Stimulated activated CD8-positive, alpha-beta memory T cell treated with anti-CD3 and anti-CD28 coated beads, Interleukin-7, amount 100 ng/mL, for 1 hour (primary cell): ENCODE results near the gene MKNK1.

Experiments used
- DNase-seq, 2 donors: peaks; one replicate each; pipeline ENCODE4 v3.0.0-alpha.2; 2020; ENCODE audit warnings: low read depth in 2 of 2

The MKNK1 gene

DNA sequence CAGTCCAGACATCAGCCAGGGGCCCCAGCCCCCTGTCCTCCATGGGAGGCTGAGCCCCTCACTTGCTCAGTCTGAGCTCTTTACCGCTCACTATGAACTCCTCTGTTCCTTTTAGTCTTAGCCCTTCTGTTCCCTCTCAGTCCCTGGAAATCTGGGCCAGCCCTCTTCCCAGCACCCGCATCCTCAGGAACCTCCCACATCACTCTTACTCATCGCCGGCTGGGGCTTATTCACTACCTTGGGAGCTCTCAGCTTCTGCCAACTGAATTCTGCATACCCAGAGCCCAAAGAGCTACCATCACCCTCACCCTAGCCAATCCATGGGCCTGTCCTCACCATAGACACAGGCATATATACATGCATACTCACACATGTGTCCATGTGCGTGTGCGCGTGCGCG is 64.1 kb downstream of the MKNK1 start:
- DNase-seq = no peak

DNA sequence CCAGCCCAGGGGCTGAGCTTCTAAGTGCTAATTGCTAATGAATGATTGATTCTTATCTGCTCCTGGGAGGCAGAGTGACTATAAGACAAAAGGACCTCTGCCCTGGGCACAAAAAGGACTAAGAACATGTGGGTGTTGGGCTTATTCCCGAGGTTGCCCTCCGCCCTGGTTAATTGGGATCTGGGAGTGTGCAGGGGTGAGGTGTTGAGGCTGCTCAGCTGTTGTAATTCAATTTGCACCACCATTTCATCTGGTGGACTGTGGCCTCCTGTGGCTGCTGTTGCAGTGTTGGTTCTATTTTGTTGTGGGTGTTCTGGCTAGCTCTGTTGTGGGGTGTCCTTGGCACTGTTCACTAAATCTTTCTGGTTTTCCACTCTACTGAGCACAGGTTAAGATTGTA is 65.9 kb downstream of the MKNK1 start:
- no peak for DNase-seq

DNA sequence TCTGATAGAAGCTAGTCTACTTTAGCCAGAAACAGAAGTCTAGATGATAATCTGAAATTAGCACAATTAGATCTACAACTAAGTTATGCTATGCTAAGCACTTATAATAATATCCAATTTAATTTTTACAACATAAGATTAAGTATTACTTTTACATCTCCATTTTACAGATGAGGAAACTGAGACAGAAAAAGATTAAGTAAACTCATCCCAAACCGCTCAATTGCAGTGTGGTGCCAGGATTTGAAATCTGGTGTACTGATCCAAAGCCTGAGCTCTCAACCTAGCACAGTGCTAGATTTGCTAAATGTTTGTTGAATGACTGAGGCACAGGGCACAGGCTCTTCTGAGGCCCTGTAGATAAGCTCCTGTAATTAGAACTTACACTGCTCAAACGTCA is 66.4 kb downstream of the MKNK1 start:
- no peak for DNase-seq

GRCh38 chr1:46536527-46536926 is 67.5 kb downstream of the MKNK1 start:
- DNase-seq = no peak

DNA sequence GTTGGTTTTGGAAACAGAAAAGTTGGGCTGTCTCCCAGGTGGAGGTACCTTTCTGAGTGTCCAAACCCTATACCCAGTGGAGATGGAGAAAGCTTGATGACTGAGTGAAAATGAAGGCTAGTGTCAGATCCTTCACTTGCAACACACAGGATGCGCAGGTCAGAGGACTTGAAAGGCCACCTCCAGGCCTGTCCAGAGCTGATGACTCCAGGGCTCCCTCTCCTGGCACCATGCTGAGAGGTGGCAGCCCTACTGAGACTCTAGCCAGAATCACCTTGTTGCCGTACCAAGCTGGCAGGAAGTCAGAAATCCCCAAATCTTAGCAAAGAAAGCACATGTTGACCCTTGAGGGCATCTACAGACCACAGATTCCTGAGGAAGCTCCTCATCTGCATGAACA is 69.0 kb downstream of the MKNK1 start:
- no peak for DNase-seq

- peak; percentile 21 to 28 for DNase-seq
Measured at GRCh38 chr1:46533179-46533864, 70.7 kb downstream of the MKNK1 start.

GRCh38 chr1:46532498-46533178 is 71.4 kb downstream of the MKNK1 start:
- peak; percentile 50 to 52 for DNase-seq

DNA sequence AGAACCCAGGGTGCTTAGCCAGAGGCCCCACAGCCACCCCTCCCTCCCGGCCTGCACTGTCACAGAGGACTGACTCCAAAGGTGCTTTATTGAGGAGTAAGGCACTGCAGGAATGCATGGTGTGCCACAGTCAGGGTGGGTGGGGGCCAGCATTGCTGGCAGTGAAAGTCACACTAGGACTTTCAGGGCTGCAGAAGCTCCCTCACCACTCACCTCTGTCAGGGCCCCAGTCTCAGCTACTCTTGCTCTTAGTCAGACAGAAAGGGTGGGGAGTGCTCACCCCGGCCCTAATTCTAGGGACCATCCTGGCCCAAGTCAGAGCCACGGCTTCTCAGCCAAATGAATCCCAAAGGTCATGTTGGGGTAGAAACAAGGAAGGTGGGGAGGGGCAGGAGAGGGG is 72.0 kb downstream of the MKNK1 start:
- no peak for DNase-seq

GRCh38 chr1:46530791-46531409 is 73.2 kb downstream of the MKNK1 start:
- DNase-seq = no peak

- DNase-seq = no peak
Measured at GRCh38 chr1:46530311-46530710, 73.8 kb downstream of the MKNK1 start.

DNA sequence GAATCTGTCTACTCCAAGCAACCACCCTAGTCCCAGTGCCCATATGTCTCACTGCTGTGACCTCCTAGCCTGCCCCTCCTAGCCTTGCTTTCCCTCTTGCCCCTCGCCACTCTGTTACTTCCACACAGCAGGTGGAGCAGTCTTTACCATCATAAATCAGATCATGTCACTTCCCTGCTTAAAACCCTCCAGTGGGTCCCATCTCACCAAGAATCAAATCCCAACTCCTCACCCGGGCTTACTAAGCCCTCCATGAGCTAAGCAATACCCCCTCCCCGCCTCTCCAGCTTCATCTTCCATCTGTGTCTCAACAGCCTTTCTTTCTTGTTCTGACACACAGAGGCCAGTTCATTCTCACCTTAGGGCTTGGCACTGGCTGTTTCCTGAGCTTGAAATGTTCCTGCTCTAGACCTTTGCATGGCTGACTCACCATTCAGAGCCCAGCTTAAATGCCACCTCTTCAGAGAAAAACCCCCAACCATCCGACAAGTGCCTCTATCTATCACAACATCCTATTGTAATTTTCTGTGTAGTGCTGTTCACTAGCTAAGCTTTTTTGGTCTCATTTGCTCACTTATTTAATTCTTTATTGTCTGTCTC is 74.9 kb downstream of the MKNK1 start:
- DNase-seq = no peak

DNA sequence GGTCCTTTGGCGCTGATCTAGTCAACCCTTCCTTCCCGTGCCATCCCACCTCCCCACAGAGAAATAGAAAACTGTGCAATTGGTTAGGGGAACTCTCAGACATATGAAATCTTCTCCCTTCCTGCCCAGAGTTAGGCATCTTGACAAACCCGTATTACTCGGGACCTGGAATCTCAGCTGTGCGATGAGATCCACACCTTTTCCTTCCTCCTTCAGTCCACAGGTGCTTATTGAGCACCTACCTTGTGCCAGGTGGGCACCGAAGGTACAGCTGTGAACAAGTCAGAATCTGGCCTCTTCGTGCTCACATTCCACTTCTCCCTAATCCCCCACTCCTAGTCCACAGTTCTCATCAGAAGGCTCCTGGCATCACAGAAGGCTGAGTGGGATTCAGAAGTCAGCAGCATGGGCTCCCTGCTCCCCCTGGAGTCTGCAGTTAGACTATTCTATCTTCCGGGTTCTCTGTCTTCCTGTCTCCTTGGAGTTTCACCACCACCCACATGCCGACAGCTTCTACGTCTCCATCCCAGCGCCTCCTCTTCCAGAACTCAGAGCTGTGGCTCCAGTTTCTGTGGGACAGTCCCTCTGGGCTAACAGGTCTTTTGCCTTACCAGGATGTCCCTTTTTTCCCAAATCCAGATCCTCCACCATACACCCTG is 75.6 kb downstream of the MKNK1 start:
- no peak for DNase-seq

DNA sequence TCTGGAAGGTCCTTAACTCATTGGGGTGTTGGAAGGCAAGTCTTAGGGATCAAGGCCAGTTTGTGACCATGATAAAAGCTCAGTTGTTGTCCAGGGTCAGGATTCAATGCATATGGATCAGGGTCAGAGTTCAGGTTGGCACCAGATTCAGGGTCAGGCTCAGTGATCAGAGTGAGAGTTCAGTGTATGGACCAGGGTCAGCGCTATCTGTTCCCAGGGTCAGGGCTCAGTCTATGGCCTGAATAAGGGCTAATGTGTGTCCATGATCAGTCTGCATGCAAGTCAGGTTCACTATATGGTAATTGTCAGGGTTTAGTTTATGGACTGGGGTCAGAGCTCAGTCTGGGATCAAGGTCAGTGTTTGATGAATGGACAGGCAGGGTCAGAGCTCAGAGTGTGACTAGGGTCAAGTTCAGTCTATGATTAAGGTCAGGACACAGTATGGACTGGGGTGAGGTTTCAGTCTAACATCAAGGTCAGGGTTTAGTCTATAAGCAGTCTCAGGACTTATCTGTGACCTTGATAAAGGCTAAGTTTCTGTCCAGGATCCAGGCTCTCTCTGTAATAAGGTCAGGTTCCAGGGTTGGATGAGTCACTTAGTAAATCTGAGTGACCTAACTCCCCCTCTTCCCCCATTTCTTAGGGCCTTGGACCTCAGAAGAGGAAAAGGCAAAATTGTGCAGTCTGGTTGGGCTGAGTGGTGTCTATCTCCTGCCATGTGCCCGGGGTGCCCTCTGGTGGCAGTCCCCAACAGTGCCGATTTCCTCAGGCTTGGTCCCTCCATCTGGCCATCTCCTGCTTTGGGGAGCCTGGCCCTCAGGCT is 76.4 kb downstream of the MKNK1 start:
- peak; percentile 22 to 45 for DNase-seq

GRCh38 chr1:46526691-46527291 is 77.3 kb downstream of the MKNK1 start:
- DNase-seq = no peak

DNA sequence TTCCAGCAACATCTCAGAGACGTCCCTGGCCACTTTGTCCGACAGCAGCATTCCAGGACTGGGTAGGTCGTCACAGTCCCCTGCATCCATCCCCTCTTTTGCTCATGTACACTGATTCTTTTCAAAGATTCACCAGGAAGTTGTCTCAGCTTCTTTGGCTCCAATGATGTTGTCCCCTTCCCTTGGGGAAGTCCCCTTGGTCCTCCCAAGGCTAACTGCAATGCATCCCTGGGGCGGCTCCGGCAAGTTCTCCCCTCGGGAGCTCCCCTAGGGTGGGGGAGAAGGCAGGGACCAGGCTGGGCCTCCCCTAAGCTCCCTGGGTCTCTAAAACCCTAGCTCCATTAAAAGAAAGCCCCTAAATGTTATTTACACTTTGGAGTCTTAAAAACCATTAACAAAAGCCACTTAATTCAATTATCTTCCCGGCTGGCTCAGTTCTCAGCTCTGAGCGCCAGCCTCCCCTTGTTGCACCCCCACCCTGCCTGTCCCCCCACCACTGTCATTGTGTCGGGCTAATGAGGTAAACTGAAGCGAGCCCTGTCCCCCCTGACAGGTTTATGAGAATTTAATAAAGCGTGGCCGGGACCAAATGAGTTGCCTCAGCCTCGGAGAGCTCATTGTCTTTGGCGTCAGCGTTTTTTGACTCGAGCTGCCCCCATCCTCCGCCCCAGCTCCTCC is 77.9 kb downstream of the MKNK1 start:
- DNase-seq = no peak

- DNase-seq = no peak
Measured at GRCh38 chr1:46525253-46525983, 78.7 kb downstream of the MKNK1 start.

- DNase-seq = no peak
Measured at GRCh38 chr1:46524843-46525242, 79.2 kb downstream of the MKNK1 start.

- DNase-seq = no peak
Measured at GRCh38 chr1:46523496-46524353, 80.3 kb downstream of the MKNK1 start.

- no peak for DNase-seq
Measured at GRCh38 chr1:46522969-46523320, 81.1 kb downstream of the MKNK1 start.
